Measurements from ENCODE around the gene ZNF280D. TPM values are rescaled to one million over a fixed set of nuclear protein-coding genes. Genes with fewer than 3 reads are reported as not detected.

The ZNF280D gene
- total RNA-seq, 1 experiment from 2014 or later: 21.5 TPM

DNA sequence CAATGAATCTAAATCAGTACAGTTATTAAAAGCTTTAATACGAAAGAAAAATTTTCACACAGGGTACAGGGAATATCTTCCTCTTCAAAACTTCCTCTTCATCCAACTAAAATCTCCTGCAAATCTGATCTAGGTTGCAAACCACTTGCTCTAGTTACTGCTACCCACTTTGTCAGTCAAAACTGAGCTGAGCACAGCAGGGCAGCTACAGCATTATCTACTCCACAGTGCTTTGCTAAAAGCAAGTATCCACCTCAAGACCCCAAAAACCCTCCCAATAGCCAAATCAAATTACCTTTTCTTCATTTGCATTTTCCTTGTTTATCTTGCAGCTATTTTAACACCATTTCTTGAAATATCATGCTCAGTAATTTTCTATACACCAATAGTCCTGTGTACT is 14.7 kb downstream of the ZNF280D start:
- Histone ChIP-seq H3K4me3 (ENCODE audit: low read depth in 2 of 2, low read length in 2 of 2) (no peak overlapping the region), H3K9me3 (ENCODE audit: control insufficient read depth, insufficient read depth, low read depth, low read length) (no peaks in the 10 kb centered on the region), H3K27me3 (ENCODE audit: control insufficient read depth, insufficient read depth, low read length) (no peaks in the 10 kb centered on the region), H3K27ac (ENCODE audit: low read length) (no peak overlapping the region), H3K4me1 (ENCODE audit: control insufficient read depth, insufficient read depth, low read length) (peaks cover 2% of the 10 kb centered on the region; the same call in 1 of the 2 replicates), H3K36me3 (ENCODE audit: control insufficient read depth, insufficient read depth, low read length) (no peaks in the 10 kb centered on the region)
- CTCF ChIA-PET: no interaction called here
- TF ChIP-seq POLR2AphosphoS5 (IDR thresholded peaks at IDR 0.05; ENCODE audit: low read depth, low read length) (no peak), REST (IDR thresholded peaks at IDR 0.05; ENCODE audit: insufficient read depth in 1 of 2, low read depth in 2 of 2, low read length in 1 of 2) (no peak), TCF7L2 (IDR thresholded peaks at IDR 0.05; ENCODE audit: low read depth, low read length) (no peak), SIN3A (IDR thresholded peaks at IDR 0.05; ENCODE audit: borderline replicate concordance, insufficient read depth, low read depth, low read length) (no peak)
- TF ChIP-seq, protein P1, sequence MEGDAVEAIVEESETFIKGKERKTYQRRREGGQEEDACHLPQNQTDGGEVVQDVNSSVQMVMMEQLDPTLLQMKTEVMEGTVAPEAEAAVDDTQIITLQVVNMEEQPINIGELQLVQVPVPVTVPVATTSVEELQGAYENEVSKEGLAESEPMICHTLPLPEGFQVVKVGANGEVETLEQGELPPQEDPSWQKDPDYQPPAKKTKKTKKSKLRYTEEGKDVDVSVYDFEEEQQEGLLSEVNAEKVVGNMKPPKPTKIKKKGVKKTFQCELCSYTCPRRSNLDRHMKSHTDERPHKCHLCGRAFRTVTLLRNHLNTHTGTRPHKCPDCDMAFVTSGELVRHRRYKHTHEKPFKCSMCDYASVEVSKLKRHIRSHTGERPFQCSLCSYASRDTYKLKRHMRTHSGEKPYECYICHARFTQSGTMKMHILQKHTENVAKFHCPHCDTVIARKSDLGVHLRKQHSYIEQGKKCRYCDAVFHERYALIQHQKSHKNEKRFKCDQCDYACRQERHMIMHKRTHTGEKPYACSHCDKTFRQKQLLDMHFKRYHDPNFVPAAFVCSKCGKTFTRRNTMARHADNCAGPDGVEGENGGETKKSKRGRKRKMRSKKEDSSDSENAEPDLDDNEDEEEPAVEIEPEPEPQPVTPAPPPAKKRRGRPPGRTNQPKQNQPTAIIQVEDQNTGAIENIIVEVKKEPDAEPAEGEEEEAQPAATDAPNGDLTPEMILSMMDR (IDR thresholded peaks at IDR 0.05): no peak
- intact Hi-C loops (cut with micrococcal nuclease; ENCODE audit: unreplicated experiment): no loop called here
- BruUV-seq (replicated peaks): no TSS peak
- in situ Hi-C loops (cut with HindIII; ENCODE audit: low pct_unique_long_range_greater_than_20kb, low sequenced_read_pairs): no loop called here
- DNase-seq (ENCODE audit: low read depth, low spot score): no peak
- POLR2A ChIA-PET: no interaction called here
- ATAC-seq: no peak

- POLR2A ChIA-PET: no interaction called here
- Histone ChIP-seq H3K4me1 (ENCODE audit: control insufficient read depth, insufficient read depth, low read length) (peaks cover 2% of the 10 kb centered on the region; the same call in 1 of the 2 replicates), H3K27ac (ENCODE audit: low read length) (no peak overlapping the region), H3K36me3 (ENCODE audit: control insufficient read depth, insufficient read depth, low read length) (no peaks in the 10 kb centered on the region), H3K9me3 (ENCODE audit: control insufficient read depth, insufficient read depth, low read depth, low read length) (no peaks in the 10 kb centered on the region), H3K27me3 (ENCODE audit: control insufficient read depth, insufficient read depth, low read length) (no peaks in the 10 kb centered on the region), H3K4me3 (ENCODE audit: low read depth in 2 of 2, low read length in 2 of 2) (no peak overlapping the region)
- no peak for DNase-seq (ENCODE audit: low read depth, low spot score)
- CTCF ChIA-PET: no interaction called here
- TF ChIP-seq, protein P1 (IDR thresholded peaks at IDR 0.05): no peak
- TF ChIP-seq TCF7L2 (IDR thresholded peaks at IDR 0.05; ENCODE audit: low read depth, low read length): no peak
- TF ChIP-seq SIN3A (IDR thresholded peaks at IDR 0.05; ENCODE audit: borderline replicate concordance, insufficient read depth, low read depth, low read length): no peak
- no peak for TF ChIP-seq POLR2AphosphoS5 (IDR thresholded peaks at IDR 0.05; ENCODE audit: low read depth, low read length)
- TF ChIP-seq REST (IDR thresholded peaks at IDR 0.05; ENCODE audit: insufficient read depth in 1 of 2, low read depth in 2 of 2, low read length in 1 of 2): no peak
- intact Hi-C loops (cut with micrococcal nuclease; ENCODE audit: unreplicated experiment) (no loop called here), in situ Hi-C loops (cut with HindIII; ENCODE audit: low pct_unique_long_range_greater_than_20kb, low sequenced_read_pairs) (no loop called here)
- no peak for ATAC-seq
- BruUV-seq (replicated peaks): no TSS peak
These were observed 17.0 kb downstream of the ZNF280D start for GRCh38 chr15:56716334-56716733.

Data from Panc1 (cell line).